ENCODE data around the gene DNALI1.

Gene DNALI1

GRCh38 chr1:37612186-37612585, 55.4 kb downstream of the DNALI1 start:
- TF ChIP-seq CTCF (IDR thresholded peaks at IDR 0.05; ENCODE audit: low read depth, low read length), result no peak
- Histone ChIP-seq H3K9me3 (ENCODE audit: severe bottlenecking) (no peaks in the 10 kb centered on the region), H3K36me3 (peaks cover 31% of the 10 kb centered on the region), H3K4me3 (ENCODE audit: low read depth, low read length) (no peak overlapping the region), H3K27ac (no peak overlapping the region), H3K27me3 (ENCODE audit: insufficient read depth, low read depth, severe bottlenecking) (no peaks in the 10 kb centered on the region)
- DNase-seq, result no peak

GRCh38 chr1:37614105-37614504, 57.4 kb downstream of the DNALI1 start:
- Histone ChIP-seq H3K27me3 (ENCODE audit: insufficient read depth, low read depth, severe bottlenecking) (no peaks in the 10 kb centered on the region), H3K4me3 (ENCODE audit: low read depth, low read length) (no peak overlapping the region), H3K9me3 (ENCODE audit: severe bottlenecking) (no peaks in the 10 kb centered on the region), H3K27ac (no peak overlapping the region), H3K36me3 (peaks cover 39% of the 10 kb centered on the region)
- no peak for DNase-seq
- no peak for TF ChIP-seq CTCF (IDR thresholded peaks at IDR 0.05; ENCODE audit: low read depth, low read length)

GRCh38 chr1:37616330-37616729, 59.6 kb downstream of the DNALI1 start:
- Histone ChIP-seq H3K27me3 (ENCODE audit: insufficient read depth, low read depth, severe bottlenecking) (no peaks in the 10 kb centered on the region), H3K9me3 (ENCODE audit: severe bottlenecking) (no peaks in the 10 kb centered on the region), H3K36me3 (peaks cover 42% of the 10 kb centered on the region), H3K4me3 (ENCODE audit: low read depth, low read length) (no peak overlapping the region), H3K27ac (no peak overlapping the region)
- no peak for DNase-seq
- no peak for TF ChIP-seq CTCF (IDR thresholded peaks at IDR 0.05; ENCODE audit: low read depth, low read length)
